Choroid plexus epithelial cell (primary cell): ENCODE data around the gene MYO5A.
"Not testable (repeated sequence)": the region's sequence is repeated elsewhere in the genome, so short reads cannot be mapped to it uniquely, and the experiment has no call there.

ENCODE experiments used
- DNase-seq: peaks from one replicate; pipeline ENCODE4 v3.0.0-alpha.2; 2010; ENCODE audit warnings: low read depth
- H3K4me3 ChIP-seq: 2 replicates; pipeline ENCODE4 v1.5.1; 2011; ENCODE audit warnings: low read depth, mild to moderate bottlenecking, control low read depth, low read length, moderate library complexity
- CTCF ChIP-seq: conservative IDR thresholded peaks from 2 replicates; pipeline ENCODE4 v1.5.1; 2011; ENCODE audit warnings: low read depth, mild to moderate bottlenecking, control low read depth, inconsistent platforms, low read length, moderate library complexity

Gene MYO5A

GRCh38 chr15:52556524-52557273 is 28.0 kb upstream of the MYO5A start:
- no peak for TF ChIP-seq CTCF
- DNase-seq: no peak
- H3K4me3 ChIP-seq: no peak overlapping the region

GRCh38 chr15:52552303-52552702 is 23.6 kb upstream of the MYO5A start:
- no peak overlapping the region for H3K4me3 ChIP-seq
- no peak for DNase-seq
- TF ChIP-seq CTCF: no peak

- H3K4me3 ChIP-seq: no peak overlapping the region
- DNase-seq: no peak
- TF ChIP-seq CTCF: no peak
These were observed 23.1 kb upstream of the MYO5A start for GRCh38 chr15:52551762-52552161.

- not testable (repeated sequence) for H3K4me3 ChIP-seq
These were observed 22.5 kb upstream of the MYO5A start for GRCh38 chr15:52551186-52551585.

GRCh38 chr15:52546031-52546751 is 17.5 kb upstream of the MYO5A start:
- TF ChIP-seq CTCF: no peak
- H3K4me3 ChIP-seq: no peak overlapping the region
- no peak for DNase-seq

More at GRCh38 chr15:52551186-52551585, 22.5 kb upstream of the MYO5A start:
- DNase-seq: not testable (repeated sequence)

GRCh38 chr15:52540374-52541012 is 11.8 kb upstream of the MYO5A start:
- no peak for TF ChIP-seq CTCF
- DNase-seq: peak; percentile 65
- no peak overlapping the region for H3K4me3 ChIP-seq

- no peak overlapping the region for H3K4me3 ChIP-seq
- DNase-seq: no peak
- no peak for TF ChIP-seq CTCF
These were observed 8.8 kb upstream of the MYO5A start for GRCh38 chr15:52537459-52537858.
